Panc1 (cell line): ENCODE data around the gene ENOSF1. TPM values are rescaled to one million over a fixed set of nuclear protein-coding genes. Genes with fewer than 3 reads are reported as not detected.

Source experiments
- ATAC-seq: fragments of 200-7000 bp; cut with Tn5 transposase; 2 replicates; pipeline ENCODE4 v1.9.1; 2020; ENCODE audit warnings: mild to moderate bottlenecking, moderate library complexity
- BruUV-seq: library from RNA; stranded (reverse); fragments of 400-500 nt; replicated peaks from 2 replicates; lab custom pipeline; 2021; lab: Mats Ljungman, UMichigan
- CTCF ChIA-PET: fragments of 300-600 bp; sonication (Branson Sonifier 250); formaldehyde crosslinking; loops from one replicate; lab custom pipeline; 2022; ENCODE audit warnings: antibody characterized with exemption; lab: Charles Lee
- POLR2A ChIA-PET: fragments of 300-600 bp; sonication (Branson Sonifier 250); formaldehyde crosslinking; loops from one replicate; lab custom pipeline; 2022; ENCODE audit warnings: antibody characterized with exemption; lab: Charles Lee
- DNase-seq: peaks from one replicate; pipeline ENCODE4 v3.0.0-alpha.2; 2010; ENCODE audit warnings: low read depth, low spot score
- H3K27ac ChIP-seq: 2 replicates; pipeline ENCODE4 v1.5.1; 2011; ENCODE audit warnings: mild to moderate bottlenecking, low read length, inconsistent platforms
- H3K27me3 ChIP-seq: fragments of 200-500 bp; sonication (Bioruptor generic); 2 replicates; pipeline ENCODE4 v1.6.0; 2014; ENCODE audit warnings: low read length, inconsistent platforms; ENCODE audit not compliant: control insufficient read depth, insufficient read depth
- H3K36me3 ChIP-seq: fragments of 200-500 bp; sonication (Bioruptor generic); 2 replicates; pipeline ENCODE4 v1.5.1; 2014; ENCODE audit warnings: inconsistent platforms, mild to moderate bottlenecking, low read length, moderate library complexity; ENCODE audit not compliant: control insufficient read depth, insufficient read depth
- H3K4me1 ChIP-seq: 2 replicates; pipeline ENCODE4 v1.5.1; 2011; ENCODE audit warnings: inconsistent platforms, mild to moderate bottlenecking, low read length, moderate library complexity; ENCODE audit not compliant: control insufficient read depth, insufficient read depth
- H3K4me3 ChIP-seq, 2 experiments: 2 replicates each; pipeline ENCODE4 v1.5.1; 2011 to 2012; ENCODE audit warnings: low read depth in 2 of 2, low read length in 2 of 2, mild to moderate bottlenecking in 2 of 2, inconsistent platforms in 1 of 2, moderate library complexity in 1 of 2
- H3K9me3 ChIP-seq: fragments of 200-500 bp; sonication (Bioruptor generic); 2 replicates; pipeline ENCODE4 v1.5.1; 2014; ENCODE audit warnings: low read depth, mild to moderate bottlenecking, inconsistent platforms, low read length, moderate library complexity; ENCODE audit not compliant: control insufficient read depth, insufficient read depth
- CTCF ChIP-seq: fragments of 450-650 bp; IDR thresholded peaks from 2 replicates; pipeline ENCODE4 v1.5.1; 2017; ENCODE audit warnings: mild to moderate bottlenecking
- POLR2AphosphoS5 ChIP-seq: IDR thresholded peaks from 2 replicates; pipeline ENCODE4 v1.6.1; 2012; ENCODE audit warnings: mild to moderate bottlenecking, low read depth, low read length, moderate library complexity
- REST ChIP-seq, 2 experiments: IDR thresholded peaks; 2 replicates each; pipeline ENCODE4 v1.6.1; 2011 to 2012; ENCODE audit warnings: low read depth in 2 of 2, control low read depth in 1 of 2, low read length in 1 of 2, mild to moderate bottlenecking in 1 of 2, moderate library complexity in 1 of 2; ENCODE audit not compliant: insufficient read depth in 1 of 2
- SIN3A ChIP-seq: IDR thresholded peaks from 2 replicates; pipeline ENCODE4 v1.6.1; 2012; ENCODE audit warnings: low read depth, mild to moderate bottlenecking, low read length, moderate library complexity, borderline replicate concordance; ENCODE audit not compliant: insufficient read depth
- in situ Hi-C: cut with HindIII; loops from 2 replicates; pipeline ENCODE4 v1.10.0; 2016; ENCODE audit warnings: low sequenced_read_pairs, low pct_unique_long_range_greater_than_20kb
- intact Hi-C: fragments of 100-400 bp; cut with micrococcal nuclease; formaldehyde crosslinking; loops from one replicate; pipeline ENCODE4 v1.10.0; 2022; ENCODE audit not compliant: unreplicated experiment
- total RNA-seq: library from RNA; stranded (reverse); gene quantifications from one replicate; pipeline ENCODE4 v1.2.1, GENCODE V29; 2021; ENCODE audit not compliant: unreplicated experiment

The ENOSF1 gene
- total RNA-seq, 1 experiment from 2014 or later: 53.7 TPM

DNA sequence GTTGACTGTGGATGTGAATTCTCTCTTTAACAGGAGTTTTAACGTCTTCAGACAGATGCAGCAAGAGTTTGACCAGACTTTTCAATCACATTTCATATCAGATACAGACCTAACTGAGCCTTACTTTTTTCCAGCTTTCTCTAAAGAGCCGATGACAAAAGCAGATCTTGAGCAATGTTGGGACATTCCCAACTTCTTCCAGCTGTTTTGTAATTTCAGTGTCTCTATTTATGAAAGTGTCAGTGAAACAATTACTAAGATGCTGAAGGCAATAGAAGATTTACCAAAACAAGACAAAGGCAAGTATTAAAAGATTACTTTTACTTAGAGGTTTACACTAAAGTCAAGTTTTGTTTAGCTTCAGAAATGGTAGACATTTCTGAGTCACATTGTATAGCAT lies 85.2 kb downstream of the ENOSF1 start:
- POLR2A ChIA-PET: no interaction called here
- no peaks in the 10 kb centered on the region for H3K9me3 ChIP-seq
- CTCF ChIA-PET: no interaction called here
- no peaks in the 10 kb centered on the region for H3K36me3 ChIP-seq
- H3K4me3 ChIP-seq: no peak overlapping the region
- in situ Hi-C loops: no loop called here
- no peak overlapping the region for H3K27ac ChIP-seq
- no peak for DNase-seq
- no peak for ATAC-seq
- H3K4me1 ChIP-seq: no peaks in the 10 kb centered on the region
- no peaks in the 10 kb centered on the region for H3K27me3 ChIP-seq
- no peak for TF ChIP-seq REST (IDR thresholded peaks at IDR 0.05; ENCODE audit: insufficient read depth in 1 of 2, low read depth in 2 of 2, low read length in 1 of 2)
- TF ChIP-seq CTCF: no peak
- TF ChIP-seq SIN3A: no peak
- no TSS peak for BruUV-seq
- intact Hi-C loops: loop anchor here (10.0 kb wide), 1 partner anchor 88 kb away; the partner anchor contains the start of gene ENOSF1

DNA sequence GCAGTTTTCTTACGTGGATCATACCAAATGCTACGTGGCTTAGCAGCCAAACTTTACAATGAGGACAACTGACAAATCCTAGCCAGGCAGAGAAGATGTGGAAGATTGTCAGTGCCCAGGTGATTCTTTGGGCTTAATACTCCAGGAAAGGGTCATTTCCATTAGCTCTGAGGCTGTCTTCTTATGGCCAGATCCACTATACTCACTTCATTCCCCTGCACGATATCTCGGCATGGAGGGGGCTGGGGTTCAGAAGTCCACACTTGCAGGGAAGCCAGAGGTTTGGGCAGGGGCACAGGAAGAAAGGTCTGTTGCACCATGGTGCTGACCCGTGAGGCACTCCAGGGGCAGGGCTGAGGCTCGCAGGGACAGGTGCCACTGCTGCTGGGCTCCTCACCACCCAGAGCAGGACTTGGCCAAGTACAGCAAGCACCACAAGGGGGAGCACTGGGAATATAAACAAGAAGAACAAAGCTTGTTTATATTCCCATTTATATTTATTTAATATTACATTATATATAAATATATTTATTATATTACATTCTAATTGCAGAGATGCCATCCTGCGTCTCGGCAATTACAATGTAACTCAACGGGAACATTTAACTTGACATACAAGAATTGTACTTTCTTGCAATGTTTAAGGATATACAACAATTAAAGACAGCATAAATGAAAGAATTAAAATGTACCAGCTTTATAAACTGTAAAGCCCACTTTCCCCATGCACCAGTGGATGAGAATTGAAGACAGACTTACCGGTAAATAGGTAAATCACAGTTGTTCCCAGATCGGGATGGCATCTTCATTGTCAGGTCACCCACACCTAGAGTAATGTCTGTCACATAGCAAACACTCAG lies 88.4 kb downstream of the ENOSF1 start:
- no peaks in the 10 kb centered on the region for H3K4me1 ChIP-seq
- no peak for DNase-seq
- H3K27me3 ChIP-seq: no peaks in the 10 kb centered on the region
- intact Hi-C loops: loop anchor here (5.0 to 10.0 kb wide), 2 partner anchors 91 to 208 kb away; partner anchors contain the start of gene ENOSF1
- no peak overlapping the region for H3K4me3 ChIP-seq
- H3K36me3 ChIP-seq: no peaks in the 10 kb centered on the region
- peak; percentile 95 for ATAC-seq
- TF ChIP-seq POLR2AphosphoS5 (no peak), CTCF (peak; percentile 78)
- POLR2A ChIA-PET: no interaction called here
- no peaks in the 10 kb centered on the region for H3K9me3 ChIP-seq
- H3K27ac ChIP-seq: no peak overlapping the region
- BruUV-seq: no TSS peak
- in situ Hi-C loops: no loop called here
- CTCF ChIA-PET: interaction anchor here (0.6 to 1.4 kb wide), 5 partner anchors 28 to 217 kb away, joined by 3 to 8 read pairs (median 3); no protein-coding TSS in a partner anchor
